Measurements from ENCODE around the gene UST.
"Not testable (repeated sequence)": the region's sequence is repeated elsewhere in the genome, so short reads cannot be mapped to it uniquely, and the experiment has no call there.

The UST gene

GRCh38 chr6:148768646-148769270 lies 21.9 kb downstream of the UST start:
- DNase-seq, result no peak

DNA sequence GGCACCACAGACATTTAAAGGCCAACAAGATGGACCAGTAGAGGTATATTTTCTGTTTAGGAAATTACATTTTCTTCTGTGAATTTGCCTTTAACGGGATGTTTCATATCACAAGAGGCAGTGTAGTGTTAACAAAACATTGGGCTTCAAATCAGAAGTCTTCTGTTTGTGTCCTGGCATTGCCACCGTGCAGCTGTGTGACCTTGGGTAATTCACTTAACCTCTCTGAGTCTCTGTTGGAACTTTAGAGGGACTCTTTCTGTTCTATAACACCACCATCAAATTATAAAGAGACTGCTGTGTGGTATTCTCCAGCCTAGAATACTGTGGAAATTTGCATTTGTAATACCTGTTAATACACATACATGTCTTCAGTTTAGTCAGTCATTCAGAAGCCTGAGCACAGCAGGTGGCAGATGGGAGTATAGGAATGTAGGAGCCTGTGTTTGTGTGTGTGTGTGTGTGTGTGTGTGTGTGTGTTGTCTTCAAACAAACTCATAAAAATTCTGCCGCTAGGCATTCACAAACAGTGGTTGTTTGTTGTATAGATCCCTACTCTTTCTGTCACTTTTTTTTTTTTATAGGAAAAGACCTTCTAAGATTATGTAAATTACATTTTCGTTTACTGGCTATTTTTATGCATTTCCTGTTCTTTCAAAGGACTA lies 22.6 kb downstream of the UST start:
- no peak for DNase-seq

GRCh38 chr6:148770408-148771211 lies 23.8 kb downstream of the UST start:
- DNase-seq, result no peak

- no peak for DNase-seq
Measured at GRCh38 chr6:148771212-148771601, 24.4 kb downstream of the UST start.

DNA sequence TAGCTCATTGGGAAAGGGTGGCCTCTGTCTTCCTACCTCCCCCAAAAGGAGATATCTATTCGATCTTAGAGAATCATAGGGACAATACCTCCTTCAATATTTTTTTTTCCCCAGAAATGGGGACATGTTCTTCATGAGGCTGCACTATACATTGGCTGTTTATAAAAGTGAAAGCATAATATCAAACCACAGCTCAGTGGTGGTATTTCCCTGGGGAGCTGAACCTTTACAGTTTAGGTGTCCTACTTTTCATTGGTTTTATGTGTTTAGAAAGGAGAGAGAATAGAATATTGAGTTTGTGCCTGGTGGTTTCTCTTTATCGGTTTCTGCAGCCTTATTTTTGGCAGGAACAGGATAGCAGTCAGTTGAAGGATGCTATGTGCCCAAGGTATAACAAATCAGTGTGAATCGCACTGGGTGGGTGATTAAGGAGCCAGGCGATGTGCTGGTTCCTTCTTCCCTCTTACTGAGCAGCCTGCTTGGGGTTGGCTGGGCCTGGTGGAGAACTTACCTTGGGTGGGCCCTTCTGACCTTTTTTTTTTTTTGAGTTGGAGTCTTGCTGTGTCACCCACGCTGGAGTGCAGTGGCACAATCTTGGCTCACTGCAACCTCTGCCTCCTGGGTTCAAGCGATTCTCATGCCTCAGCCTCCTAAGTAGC lies 25.2 kb downstream of the UST start:
- no peak for DNase-seq

GRCh38 chr6:148775161-148775560 lies 28.3 kb downstream of the UST start:
- DNase-seq, result no peak

DNA sequence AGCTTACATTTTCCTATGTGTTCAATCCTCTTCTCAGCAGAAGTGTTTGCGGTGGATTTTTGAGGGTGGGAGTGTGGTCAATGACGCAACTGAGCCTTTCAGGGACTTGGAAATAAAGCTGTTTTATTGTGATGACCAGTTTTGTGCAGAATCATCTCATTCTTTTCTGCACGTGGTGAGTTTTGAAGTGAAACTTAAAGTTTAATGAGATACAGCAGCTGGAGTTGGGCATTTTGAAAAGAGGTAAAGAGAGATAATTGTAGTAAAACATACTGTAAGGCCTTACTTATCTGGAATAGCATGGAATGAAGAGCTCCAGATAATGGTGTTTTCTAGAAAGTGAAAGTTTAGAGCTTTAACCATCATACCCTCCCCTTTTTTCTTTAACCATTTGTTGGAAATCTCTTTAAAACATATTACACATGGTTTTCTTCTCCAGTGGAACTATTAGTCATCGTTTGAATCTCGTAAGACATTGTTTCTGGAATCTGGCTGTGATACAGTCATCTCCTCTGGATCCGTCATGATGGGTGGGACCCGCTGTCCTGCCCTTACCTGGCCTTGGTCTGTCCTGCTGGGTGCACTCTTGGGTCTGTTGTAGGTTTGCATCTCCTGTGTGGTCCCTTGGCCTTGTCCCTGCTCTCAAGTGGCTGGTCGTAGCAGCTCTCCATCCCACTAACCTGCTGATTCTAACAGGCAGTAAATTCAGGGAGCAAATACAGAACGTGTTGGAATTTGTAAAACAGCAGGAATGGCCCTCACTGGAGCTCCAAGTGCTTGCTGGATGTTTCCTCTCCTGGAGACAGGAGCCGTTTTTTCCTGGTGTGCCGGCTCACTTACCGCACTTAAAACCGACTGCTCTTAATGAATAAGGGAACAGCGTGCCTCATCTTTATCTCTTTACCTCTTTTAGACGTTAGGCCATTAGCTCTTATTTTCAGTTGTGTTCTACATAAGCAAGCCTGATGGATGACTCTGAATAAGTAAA lies 29.8 kb downstream of the UST start:
- DNase-seq, result no peak

GRCh38 chr6:148779142-148779562 lies 32.3 kb downstream of the UST start:
- no peak for DNase-seq

- not testable (repeated sequence) for DNase-seq
Measured at GRCh38 chr6:148780423-148780822, 33.6 kb downstream of the UST start.

DNA sequence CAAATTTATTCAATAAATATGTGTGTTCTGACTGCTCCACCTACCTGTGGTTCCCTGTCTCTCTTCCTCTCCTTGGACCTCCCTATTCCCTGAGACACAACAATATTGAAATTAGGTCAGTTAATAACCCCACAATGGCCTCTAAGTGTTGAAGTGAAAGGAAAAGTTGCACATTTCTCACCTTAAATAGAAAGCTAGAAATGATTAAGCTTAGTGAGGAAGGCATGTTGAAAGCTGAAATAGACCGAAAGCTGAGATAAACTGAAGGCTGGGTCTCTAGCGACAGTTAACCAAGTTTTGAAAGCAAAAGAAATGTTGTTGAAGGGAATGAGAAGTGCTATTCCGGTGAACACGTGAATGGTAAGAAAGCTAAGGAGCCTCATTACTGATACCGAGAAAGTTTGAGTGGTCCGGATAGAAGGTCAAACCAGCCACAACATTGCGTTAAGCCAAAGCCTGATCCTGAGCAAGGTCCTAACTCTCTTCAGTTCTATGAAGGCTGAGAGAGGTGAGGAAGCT lies 34.1 kb downstream of the UST start:
- peak; percentile 82 for DNase-seq

GRCh38 chr6:148789948-148790347 lies 43.1 kb downstream of the UST start:
- DNase-seq, result no peak

GRCh38 chr6:148790404-148790803 lies 43.6 kb downstream of the UST start:
- DNase-seq, result no peak

DNA sequence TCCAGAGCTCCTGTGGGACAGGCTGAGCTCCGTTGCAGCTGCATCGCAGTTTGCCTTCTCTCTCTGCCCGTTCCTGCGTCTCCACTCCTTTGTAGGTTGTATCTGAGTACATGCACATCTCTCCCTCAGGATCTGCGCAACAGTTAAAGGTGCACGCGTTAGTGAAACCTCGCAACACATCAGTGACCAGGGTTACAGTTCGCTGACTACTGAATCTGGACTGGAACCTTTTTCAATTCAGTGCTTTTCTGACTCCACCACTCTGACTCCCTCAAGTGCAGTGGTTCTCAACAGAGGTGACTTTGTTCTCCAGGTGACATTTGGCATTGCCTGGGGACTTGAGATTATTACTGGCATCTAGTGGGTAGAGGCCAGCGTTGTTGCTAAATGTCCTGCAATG lies 44.0 kb downstream of the UST start:
- DNase-seq, result no peak

DNA sequence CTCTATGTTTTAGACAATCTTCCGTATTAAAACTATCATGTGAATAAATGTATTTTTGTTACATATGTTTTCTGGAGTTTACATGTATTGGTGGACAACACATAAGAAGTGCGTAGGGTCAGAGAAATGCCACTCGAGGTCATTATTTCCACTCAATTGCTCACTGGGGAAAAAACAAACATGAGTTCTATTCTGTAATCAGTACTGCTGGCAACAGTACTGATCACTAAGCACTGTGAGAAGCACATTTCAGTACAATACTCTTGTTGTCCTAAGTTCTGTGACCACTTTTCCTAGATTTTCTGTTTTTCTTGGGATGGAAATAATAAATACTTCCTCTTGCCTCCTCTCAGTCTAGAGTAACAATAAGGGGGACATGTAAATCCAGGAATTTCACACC lies 44.5 kb downstream of the UST start:
- DNase-seq, result no peak

GRCh38 chr6:148793721-148794120 lies 46.9 kb downstream of the UST start:
- no peak for DNase-seq

DNA sequence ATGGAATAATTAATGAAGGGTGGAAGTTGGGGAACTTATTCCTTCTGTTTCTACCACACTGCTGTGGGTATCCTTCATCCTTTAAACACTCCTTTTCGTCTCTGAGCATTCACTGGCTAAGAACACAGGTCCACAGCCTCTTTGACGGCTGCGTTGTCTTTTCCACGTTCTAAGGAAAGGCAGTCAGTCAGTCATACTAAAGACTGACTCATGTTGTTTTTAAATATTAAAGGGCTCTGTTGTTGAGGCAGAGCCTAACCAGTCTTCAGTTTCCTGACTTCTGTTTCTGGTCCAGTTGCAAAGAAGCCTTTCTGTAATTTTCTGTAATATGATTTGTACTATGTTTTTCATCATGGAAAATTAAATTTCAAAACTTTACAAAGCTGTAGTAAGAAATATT lies 48.0 kb downstream of the UST start:
- DNase-seq, result no peak

- DNase-seq, result no peak
Measured at GRCh38 chr6:148795563-148795962, 48.7 kb downstream of the UST start.

GRCh38 chr6:148799647-148800046 lies 52.8 kb downstream of the UST start:
- DNase-seq, result no peak

GRCh38 chr6:148800536-148800935 lies 53.7 kb downstream of the UST start:
- no peak for DNase-seq

DNA sequence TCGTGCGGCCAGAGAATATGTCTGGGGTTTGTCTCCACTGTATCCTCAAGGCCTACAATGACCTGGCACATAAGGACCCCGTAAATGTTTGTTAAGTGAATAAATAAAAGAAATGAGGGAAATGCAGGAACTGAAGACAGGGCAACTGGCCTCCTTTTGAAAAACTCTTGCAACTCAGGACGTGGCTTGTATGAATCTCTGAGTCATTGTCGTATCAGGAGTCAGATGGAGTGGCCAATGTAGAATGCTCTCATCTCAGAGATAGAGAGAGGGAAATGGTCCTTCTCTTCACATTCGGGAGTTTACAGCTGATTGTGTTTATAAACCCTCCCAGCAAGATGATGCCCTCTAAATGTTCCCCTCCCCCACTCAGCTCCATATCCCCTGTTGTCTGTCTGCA lies 57.1 kb downstream of the UST start:
- DNase-seq, result no peak

- DNase-seq, result no peak
Measured at GRCh38 chr6:148805777-148806176, 58.9 kb downstream of the UST start.

DNA sequence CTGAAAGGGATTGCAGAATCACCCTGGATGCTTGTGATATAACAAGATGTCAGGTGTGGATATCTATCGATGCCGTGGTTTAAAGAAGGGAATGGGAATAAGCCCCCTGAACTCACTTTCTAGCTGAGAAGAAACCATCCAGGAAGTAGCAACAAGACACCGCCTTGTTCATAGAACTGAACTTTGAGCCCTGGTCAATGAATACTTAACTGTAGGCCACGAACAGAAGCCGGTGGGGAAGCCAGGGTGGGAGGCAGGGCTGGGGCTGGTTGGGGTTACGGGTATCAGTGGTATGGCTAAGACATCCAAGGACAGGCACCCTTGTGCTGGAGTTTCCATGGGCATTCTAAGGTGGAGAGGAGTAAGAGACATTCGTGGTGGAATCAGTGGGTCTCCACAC lies 61.0 kb downstream of the UST start:
- DNase-seq, result no peak
